ENCODE data around the gene SPATA6L. TPM values are rescaled to one million over a fixed set of nuclear protein-coding genes. Genes with fewer than 3 reads are reported as not detected.

SPATA6L gene
- total RNA-seq, 1 experiment from 2014 or later: 7.1 TPM

DNA sequence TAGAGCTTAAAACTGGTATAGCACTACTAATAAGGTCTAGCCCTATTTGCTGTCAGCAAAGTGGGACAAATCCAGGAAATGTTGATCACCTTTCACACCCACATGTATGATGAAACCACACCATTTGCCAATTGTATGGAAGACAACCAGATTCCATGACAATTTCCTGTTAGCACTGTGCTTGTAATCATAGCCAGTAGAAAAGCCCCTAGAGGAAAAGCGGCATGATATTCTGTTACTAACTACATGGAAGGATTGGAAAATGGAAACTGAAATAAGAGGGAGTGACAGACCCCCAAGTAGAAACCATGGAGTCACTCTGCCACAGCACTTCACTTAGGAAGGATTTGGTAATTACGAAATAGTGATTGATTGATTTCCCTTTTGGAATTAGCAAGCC, 923 bp downstream of the SPATA6L start:
- TF ChIP-seq, protein P1, sequence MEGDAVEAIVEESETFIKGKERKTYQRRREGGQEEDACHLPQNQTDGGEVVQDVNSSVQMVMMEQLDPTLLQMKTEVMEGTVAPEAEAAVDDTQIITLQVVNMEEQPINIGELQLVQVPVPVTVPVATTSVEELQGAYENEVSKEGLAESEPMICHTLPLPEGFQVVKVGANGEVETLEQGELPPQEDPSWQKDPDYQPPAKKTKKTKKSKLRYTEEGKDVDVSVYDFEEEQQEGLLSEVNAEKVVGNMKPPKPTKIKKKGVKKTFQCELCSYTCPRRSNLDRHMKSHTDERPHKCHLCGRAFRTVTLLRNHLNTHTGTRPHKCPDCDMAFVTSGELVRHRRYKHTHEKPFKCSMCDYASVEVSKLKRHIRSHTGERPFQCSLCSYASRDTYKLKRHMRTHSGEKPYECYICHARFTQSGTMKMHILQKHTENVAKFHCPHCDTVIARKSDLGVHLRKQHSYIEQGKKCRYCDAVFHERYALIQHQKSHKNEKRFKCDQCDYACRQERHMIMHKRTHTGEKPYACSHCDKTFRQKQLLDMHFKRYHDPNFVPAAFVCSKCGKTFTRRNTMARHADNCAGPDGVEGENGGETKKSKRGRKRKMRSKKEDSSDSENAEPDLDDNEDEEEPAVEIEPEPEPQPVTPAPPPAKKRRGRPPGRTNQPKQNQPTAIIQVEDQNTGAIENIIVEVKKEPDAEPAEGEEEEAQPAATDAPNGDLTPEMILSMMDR (conservative IDR thresholded peaks at IDR 0.05): no peak
- no peak for TF ChIP-seq EZH2 (IDR thresholded peaks at IDR 0.05; ENCODE audit: low read depth)
- DNase-seq: peak in 1 of 2 experiments; percentile 39
- intact Hi-C loops (cut with micrococcal nuclease; ENCODE audit: unreplicated experiment): no loop called here
- H3K4me1 ChIP-seq (replicated peaks; ENCODE audit: insufficient read depth): peaks cover 41% of the 10 kb centered on the region
- BruUV-seq (replicated peaks): no TSS peak
- H3K4me2 ChIP-seq: peak overlapping the region; percentile 96
- H3K27ac ChIP-seq: no peak overlapping the region
- peaks cover 3% of the 10 kb centered on the region; the same call in 1 of the 2 replicates for H3F3A ChIP-seq (ENCODE audit: insufficient read depth, low read depth)
- ChIA-PET POLR2A (ENCODE audit: unreplicated experiment) (interaction anchor here (0.6 kb wide), 1 partner anchor 76 kb away, joined by 3 read pairs; the partner anchor contains the start of gene AK3), CTCF (interaction anchor here (0.7 kb wide), 1 partner anchor 36 kb away, joined by 3 read pairs; no protein-coding TSS in a partner anchor)
- no peaks in the 10 kb centered on the region for H3K36me3 ChIP-seq (ENCODE audit: low read depth)
- no peaks in the 10 kb centered on the region for H3K9me3 ChIP-seq (ENCODE audit: insufficient read depth, low read depth)
- peaks cover 23% of the 10 kb centered on the region for H3K79me2 ChIP-seq (ENCODE audit: low read depth)
- no peaks in the 10 kb centered on the region for H3K27me3 ChIP-seq (ENCODE audit: insufficient read depth, low read depth)
- peak overlapping the region; percentile 55; the same call in 1 of the 2 replicates for H3K4me3 ChIP-seq
- no peak overlapping the region for H2AFZ ChIP-seq
- H3K9me2 ChIP-seq (ENCODE audit: insufficient read depth): no peaks in the 10 kb centered on the region
- no peaks in the 10 kb centered on the region for H4K20me1 ChIP-seq (ENCODE audit: insufficient read depth)

DNA sequence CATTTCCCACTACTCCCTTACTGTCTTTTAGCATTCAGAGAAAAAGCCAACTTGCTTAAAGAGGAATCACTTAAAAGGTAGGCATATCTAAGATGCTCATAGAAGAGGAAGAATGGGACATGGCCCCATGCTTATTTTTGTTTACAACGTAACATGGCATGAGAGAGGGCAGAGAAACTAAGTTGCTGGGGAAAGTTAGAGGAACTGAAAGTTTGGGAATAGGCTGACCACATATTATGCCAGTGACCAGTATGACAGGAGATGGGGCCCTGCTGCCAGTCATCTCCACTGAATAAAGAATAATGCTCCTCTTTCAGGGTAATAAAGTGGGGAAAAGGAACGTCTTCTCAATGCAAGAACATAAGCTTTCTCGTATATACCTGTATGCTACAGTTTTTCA, 2.3 kb downstream of the SPATA6L start:
- H3K4me3 ChIP-seq: peak overlapping the region; percentile 77; the same call in 1 of the 2 replicates
- intact Hi-C loops (cut with micrococcal nuclease; ENCODE audit: unreplicated experiment): loop anchor here (2.0 kb wide), 2 partner anchors 77 to 133 kb away; partner anchors contain the start of gene AK3
- H3K9me3 ChIP-seq (ENCODE audit: insufficient read depth, low read depth): no peaks in the 10 kb centered on the region
- POLR2A ChIA-PET (ENCODE audit: unreplicated experiment): no interaction called here
- no peak overlapping the region for H3K27ac ChIP-seq
- no peaks in the 10 kb centered on the region for H3K36me3 ChIP-seq (ENCODE audit: low read depth)
- CTCF ChIA-PET: no interaction called here
- BruUV-seq (replicated peaks): TSS peak; percentile 48
- no peak overlapping the region for H2AFZ ChIP-seq
- H3K9me2 ChIP-seq (ENCODE audit: insufficient read depth): no peaks in the 10 kb centered on the region
- peaks cover 41% of the 10 kb centered on the region for H3K4me1 ChIP-seq (replicated peaks; ENCODE audit: insufficient read depth)
- H3F3A ChIP-seq (ENCODE audit: insufficient read depth, low read depth): peaks cover 3% of the 10 kb centered on the region; the same call in 1 of the 2 replicates
- no peak for DNase-seq
- TF ChIP-seq, protein P1 (conservative IDR thresholded peaks at IDR 0.05): no peak
- TF ChIP-seq EZH2 (IDR thresholded peaks at IDR 0.05; ENCODE audit: low read depth): no peak
- H3K4me2 ChIP-seq: peak overlapping the region; percentile 96
- no peaks in the 10 kb centered on the region for H4K20me1 ChIP-seq (ENCODE audit: insufficient read depth)
- peaks cover 23% of the 10 kb centered on the region for H3K79me2 ChIP-seq (ENCODE audit: low read depth)
- H3K27me3 ChIP-seq (ENCODE audit: insufficient read depth, low read depth): no peaks in the 10 kb centered on the region

DNA sequence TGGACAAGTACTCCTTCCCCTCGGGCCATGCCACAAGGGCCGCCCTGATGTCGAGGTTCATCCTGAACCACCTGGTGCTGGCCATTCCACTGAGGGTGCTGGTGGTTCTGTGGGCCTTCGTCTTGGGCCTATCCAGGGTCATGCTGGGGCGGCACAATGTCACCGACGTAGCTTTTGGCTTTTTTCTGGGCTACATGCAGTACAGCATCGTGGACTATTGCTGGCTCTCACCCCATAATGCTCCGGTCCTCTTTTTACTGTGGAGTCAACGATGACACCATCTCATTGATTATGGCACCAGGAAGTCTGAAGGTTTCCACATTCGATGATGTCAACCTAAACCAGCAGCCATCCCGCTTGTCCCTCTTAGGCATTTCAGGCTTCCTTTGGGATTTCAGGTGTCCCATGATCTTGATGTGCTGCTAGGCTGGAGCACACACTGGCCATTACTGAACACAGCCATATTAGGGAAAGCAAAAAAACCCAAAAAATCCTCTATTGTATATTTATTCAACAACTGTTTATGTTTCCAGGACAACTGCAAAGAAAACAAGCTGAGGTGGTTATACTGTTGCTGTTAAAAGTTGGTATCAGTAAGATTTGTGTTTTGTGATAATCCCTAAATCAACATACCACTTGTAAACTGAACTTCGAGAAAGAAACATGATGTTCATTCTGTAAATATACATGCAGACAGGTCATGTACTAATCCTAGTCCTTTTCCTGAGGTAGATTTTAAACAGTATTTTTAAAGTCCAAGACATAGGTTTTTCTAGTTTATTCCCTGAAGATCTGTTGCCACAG, 3.1 kb downstream of the SPATA6L start:
- ChIA-PET CTCF (interaction anchor here (0.5 kb wide), 1 partner anchor 189 kb away, joined by 3 read pairs; no protein-coding TSS in a partner anchor), POLR2A (ENCODE audit: unreplicated experiment) (no interaction called here)
- Histone ChIP-seq H3K9me3 (ENCODE audit: insufficient read depth, low read depth) (no peaks in the 10 kb centered on the region), H3K27ac (peak overlapping the region; percentile 56), H3K9me2 (ENCODE audit: insufficient read depth) (no peaks in the 10 kb centered on the region), H3K79me2 (ENCODE audit: low read depth) (peaks cover 23% of the 10 kb centered on the region), H3K4me3 (peak overlapping the region; percentile 77), H3K27me3 (ENCODE audit: insufficient read depth, low read depth) (no peaks in the 10 kb centered on the region), H2AFZ (peak overlapping the region; percentile 82), H3K4me1 (replicated peaks; ENCODE audit: insufficient read depth) (peaks cover 41% of the 10 kb centered on the region), H3F3A (ENCODE audit: insufficient read depth, low read depth) (peaks cover 3% of the 10 kb centered on the region; the same call in 1 of the 2 replicates), H3K36me3 (ENCODE audit: low read depth) (no peaks in the 10 kb centered on the region), H4K20me1 (ENCODE audit: insufficient read depth) (no peaks in the 10 kb centered on the region), H3K4me2 (peak overlapping the region; percentile 96)
- no TSS peak for BruUV-seq (replicated peaks)
- no peak for TF ChIP-seq EZH2 (IDR thresholded peaks at IDR 0.05; ENCODE audit: low read depth)
- TF ChIP-seq, protein P1 (conservative IDR thresholded peaks at IDR 0.05): no peak
- intact Hi-C loops (cut with micrococcal nuclease; ENCODE audit: unreplicated experiment): loop anchor here (1.0 to 2.0 kb wide), 3 partner anchors 16 to 132 kb away; partner anchors contain the start of genes AK3 and CDC37L1
- peak; percentile 3 to 62 for DNase-seq
